Cardiac muscle cell (in vitro differentiated cells and primary cell): ENCODE results near the gene NAALADL1. TPM values are rescaled to one million over a fixed set of nuclear protein-coding genes. Genes with fewer than 3 reads are reported as not detected.

ENCODE experiments used
- DNase-seq, 2 donors: peaks; one replicate each; pipeline versions ENCODE4 v3.0.0 to v3.0.0-alpha.2; 2010 to 2017; ENCODE audit warnings: low read depth in 1 of 2, low spot score in 1 of 2
- H3K27ac ChIP-seq: fragments of 200-600 bp; sonication (generic); 2 replicates; pipeline ENCODE4 v1.5.1; 2016
- H3K27me3 ChIP-seq: fragments of 200-600 bp; sonication (generic); 2 replicates; pipeline ENCODE4 v1.6.0; 2016; ENCODE audit warnings: control low read depth
- H3K36me3 ChIP-seq: fragments of 200-600 bp; sonication (generic); 2 replicates; pipeline ENCODE4 v1.5.1; 2016; ENCODE audit warnings: control low read depth
- H3K4me1 ChIP-seq: fragments of 200-600 bp; sonication (generic); 2 replicates; pipeline ENCODE4 v1.8.1; 2017; ENCODE audit warnings: low read depth, mild to moderate bottlenecking, mixed run types
- H3K4me3 ChIP-seq: fragments of 200-600 bp; sonication (generic); 2 replicates; pipeline ENCODE4 v1.5.1; 2016; ENCODE audit warnings: mild to moderate bottlenecking
- H3K9me3 ChIP-seq: fragments of 200-600 bp; sonication (generic); 2 replicates; pipeline ENCODE4 v1.5.1; 2017; ENCODE audit warnings: low read depth, mild to moderate bottlenecking, control low read depth
- CTCF ChIP-seq: IDR thresholded peaks from 2 replicates; pipeline ENCODE4 v1.5.1; 2012; ENCODE audit warnings: low read depth, mild to moderate bottlenecking, low read length
- polyA plus RNA-seq: library from polyadenylated mRNA; unstranded; fragments of >200 nt; fragmentation: Nextera tagmentation; extraction: Ambion mirVana; gene quantifications from 2 replicates; pipeline ENCODE4 v1.2.1, GENCODE V29; 2016
- total RNA-seq: library from RNA; depleted of rRNA; stranded (reverse); fragments of >200 nt; gene quantifications from 2 replicates; pipeline ENCODE4 v1.2.3, GENCODE V29; 2016

NAALADL1 gene
- total and polyA plus RNA-seq, 2 experiments from 2014 or later, result 0.59 to 2.3 TPM

GRCh38 chr11:65056999-65057398 lies 1.4 kb downstream of the NAALADL1 start:
- TF ChIP-seq CTCF, result no peak
- Histone ChIP-seq H3K36me3 (no peaks in the 10 kb centered on the region), H3K27me3 (no peaks in the 10 kb centered on the region), H3K9me3 (no peaks in the 10 kb centered on the region), H3K27ac (no peak overlapping the region), H3K4me3 (no peak overlapping the region), H3K4me1 (no peaks in the 10 kb centered on the region)
- DNase-seq, result no peak

- no peak for DNase-seq
- no peak overlapping the region for H3K27ac ChIP-seq
- no peak overlapping the region for H3K4me3 ChIP-seq
- TF ChIP-seq CTCF, result no peak
- no peaks in the 10 kb centered on the region for H3K4me1 ChIP-seq
- H3K27me3 ChIP-seq, result no peaks in the 10 kb centered on the region
- H3K9me3 ChIP-seq, result no peaks in the 10 kb centered on the region
- H3K36me3 ChIP-seq, result no peaks in the 10 kb centered on the region
These were observed 2.8 kb downstream of the NAALADL1 start for GRCh38 chr11:65055538-65055937.

- no peaks in the 10 kb centered on the region for H3K4me1 ChIP-seq
- TF ChIP-seq CTCF, result no peak
- H3K27me3 ChIP-seq, result no peaks in the 10 kb centered on the region
- no peak overlapping the region for H3K27ac ChIP-seq
- H3K4me3 ChIP-seq, result no peak overlapping the region
- no peak for DNase-seq
- H3K9me3 ChIP-seq, result no peaks in the 10 kb centered on the region
- H3K36me3 ChIP-seq, result no peaks in the 10 kb centered on the region
These were observed 4.4 kb downstream of the NAALADL1 start for GRCh38 chr11:65053827-65054508.

GRCh38 chr11:65051398-65051858 lies 6.9 kb downstream of the NAALADL1 start:
- no peak for TF ChIP-seq CTCF

GRCh38 chr11:65047581-65048422 lies 10.6 kb downstream of the NAALADL1 start:
- no peak for TF ChIP-seq CTCF
- Histone ChIP-seq H3K36me3 (peaks cover 9% of the 10 kb centered on the region), H3K27me3 (no peaks in the 10 kb centered on the region), H3K9me3 (no peaks in the 10 kb centered on the region), H3K27ac (no peak overlapping the region), H3K4me3 (no peak overlapping the region), H3K4me1 (no peaks in the 10 kb centered on the region)
- DNase-seq, result peak in 1 of 2 donors; percentile 29

More at GRCh38 chr11:65051398-65051858, 6.9 kb downstream of the NAALADL1 start:
- Histone ChIP-seq H3K4me1 (no peaks in the 10 kb centered on the region), H3K27ac (no peak overlapping the region), H3K36me3 (no peaks in the 10 kb centered on the region), H3K27me3 (no peaks in the 10 kb centered on the region), H3K9me3 (no peaks in the 10 kb centered on the region), H3K4me3 (no peak overlapping the region)
- DNase-seq, result no peak
